Activated CD4-positive, alpha-beta T cell treated with anti-CD3 and anti-CD28 coated beads, Interleukin-2, amount 50 U/mL, for 16 hours (primary cell): ENCODE data around the gene PEX16.

Experiments
- DNase-seq: peaks from one replicate; pipeline ENCODE4 v3.0.0-alpha.2; 2020

Gene PEX16

GRCh38 chr11:45897556-45897955 lies 20.1 kb downstream of the PEX16 start:
- no peak for DNase-seq

GRCh38 chr11:45896422-45896984 lies 21.2 kb downstream of the PEX16 start:
- DNase-seq, result no peak

GRCh38 chr11:45895553-45896259 lies 22.0 kb downstream of the PEX16 start:
- no peak for DNase-seq

- no peak for DNase-seq
Measured at GRCh38 chr11:45894555-45895247, 23.0 kb downstream of the PEX16 start.

- DNase-seq, result no peak
Measured at GRCh38 chr11:45892856-45893255, 24.8 kb downstream of the PEX16 start.

DNA sequence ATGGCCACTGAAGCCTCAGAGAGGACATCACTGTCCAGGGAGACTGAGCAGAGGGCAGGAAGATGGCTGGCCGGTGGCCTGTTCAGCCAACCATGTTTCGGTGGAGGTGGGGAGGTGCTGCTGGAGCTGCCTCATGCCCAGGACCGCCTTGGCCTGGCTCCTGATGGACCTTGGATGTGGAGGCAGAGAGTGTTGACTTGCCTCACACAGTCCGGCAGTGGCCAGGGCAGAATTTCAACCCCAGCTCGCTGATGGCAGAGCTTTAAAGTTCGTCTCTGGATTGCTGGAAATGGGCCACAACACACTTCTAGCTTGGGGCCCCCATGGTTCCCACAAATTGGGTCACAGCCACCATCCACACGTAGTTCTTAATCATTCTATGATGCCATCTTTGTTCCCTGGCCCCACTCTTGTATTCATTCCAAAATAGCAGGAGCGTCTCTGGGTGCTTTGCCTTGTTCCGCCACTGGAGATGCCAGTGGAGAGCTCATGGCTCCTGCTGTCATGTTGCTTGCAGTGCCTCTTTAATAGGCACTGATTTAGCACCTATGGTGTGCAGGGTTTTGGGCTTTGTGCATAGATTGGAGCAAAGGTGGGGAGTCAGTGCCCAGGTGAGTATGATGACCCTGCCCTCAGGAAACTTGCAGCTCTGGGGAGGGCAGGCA lies 26.7 kb downstream of the PEX16 start:
- no peak for DNase-seq

DNA sequence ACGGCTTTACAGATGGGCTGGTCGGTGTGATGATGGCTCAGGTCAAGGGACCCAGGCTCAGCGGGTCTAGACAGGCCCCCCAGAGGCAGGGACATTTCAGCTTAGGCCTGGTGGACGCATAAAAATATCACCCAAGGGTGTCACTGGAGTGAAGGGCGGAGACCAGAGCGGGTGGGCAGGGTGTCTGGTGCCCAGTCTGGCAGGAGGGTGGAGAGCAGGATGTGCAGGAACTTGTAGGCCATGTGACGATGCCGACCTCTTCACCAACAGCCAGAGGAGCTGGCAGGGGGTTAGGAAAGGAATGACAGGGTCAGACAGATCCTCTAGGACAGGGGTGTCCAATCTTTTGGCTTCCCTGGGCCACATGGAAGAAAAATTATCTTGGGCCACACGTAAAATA lies 27.7 kb downstream of the PEX16 start:
- DNase-seq, result no peak

GRCh38 chr11:45889555-45889954 lies 28.1 kb downstream of the PEX16 start:
- DNase-seq, result no peak

GRCh38 chr11:45887587-45887986 lies 30.1 kb downstream of the PEX16 start:
- DNase-seq, result no peak

- DNase-seq, result no peak
Measured at GRCh38 chr11:45886816-45887520, 30.7 kb downstream of the PEX16 start.

DNA sequence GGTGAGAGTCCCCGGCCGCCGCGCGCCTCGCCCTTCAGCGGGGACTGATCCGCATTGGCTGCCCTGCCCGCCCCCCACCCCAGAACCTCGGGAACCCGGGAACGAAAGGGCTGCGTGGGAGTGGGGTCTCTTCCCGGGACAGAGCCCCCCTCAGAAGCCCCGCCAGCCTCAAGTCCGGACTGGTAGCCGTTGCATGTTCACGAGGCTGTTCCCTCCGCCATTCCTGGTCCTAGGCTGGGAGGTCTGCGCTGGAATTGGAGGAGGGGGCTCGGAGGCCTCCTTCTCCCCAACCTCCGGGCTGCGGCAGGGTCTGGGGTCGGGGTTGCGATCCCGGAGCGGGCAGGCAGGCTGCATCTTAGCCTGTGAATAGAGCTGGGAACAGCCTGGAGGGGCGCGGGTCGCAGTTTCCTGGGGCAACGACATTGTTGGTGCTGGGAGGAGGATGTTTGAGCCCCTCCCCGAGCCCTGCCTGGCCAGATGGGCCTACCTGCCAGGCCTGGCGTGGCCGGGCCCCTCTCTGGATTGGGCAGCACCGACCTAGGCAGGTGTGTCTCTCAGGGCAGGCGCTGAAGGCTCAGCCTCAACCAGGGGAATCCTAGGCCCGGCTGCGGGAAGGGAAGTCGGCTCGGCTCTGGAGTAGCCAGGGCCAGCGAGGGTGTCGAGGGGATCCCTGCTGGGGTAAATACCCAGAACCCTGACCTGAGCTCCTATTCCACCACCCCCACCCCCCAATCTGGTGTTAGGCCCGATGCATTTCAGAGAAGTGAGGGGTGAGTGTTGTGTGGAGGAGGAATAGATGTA lies 31.6 kb downstream of the PEX16 start:
- no peak for DNase-seq

DNA sequence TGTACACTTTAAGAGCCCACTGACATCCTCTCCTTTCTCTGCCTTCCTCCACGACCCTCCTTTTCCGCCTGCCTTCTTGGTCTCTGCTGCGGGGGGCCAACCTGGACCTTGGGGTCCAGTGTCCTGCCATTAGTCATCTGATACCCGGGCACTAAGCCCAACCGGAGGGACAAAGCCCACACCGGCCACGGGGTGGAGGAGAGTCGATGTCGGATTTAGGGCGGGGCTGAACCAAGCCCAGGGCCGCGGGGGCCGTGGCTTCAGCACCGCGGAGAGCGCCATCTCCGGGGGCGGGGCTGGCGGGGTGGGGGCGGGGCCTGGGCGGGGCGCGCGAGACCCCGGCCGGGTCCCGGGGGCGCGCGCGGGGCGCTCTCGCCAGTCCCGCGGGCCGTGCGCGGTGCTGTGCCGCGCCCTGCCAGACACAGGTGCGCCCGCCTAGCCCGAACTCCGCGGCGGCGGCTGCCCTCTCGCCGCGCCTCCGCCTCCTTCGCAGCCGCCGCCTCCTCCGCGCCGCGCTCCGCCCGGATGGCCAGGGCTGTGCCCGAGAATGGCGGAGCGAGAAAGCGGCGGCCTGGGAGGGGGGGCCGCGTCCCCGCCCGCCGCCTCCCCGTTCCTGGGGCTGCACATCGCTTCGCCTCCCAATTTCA lies 32.3 kb downstream of the PEX16 start, which contains the start of gene MAPK8IP1:
Gene MAPK8IP1 (plus strand): TSS at position 378 of the 647 bp plus-strand sequence. CDS start 170 bp downstream, at position 548.
- DNase-seq, result peak; percentile 35

DNA sequence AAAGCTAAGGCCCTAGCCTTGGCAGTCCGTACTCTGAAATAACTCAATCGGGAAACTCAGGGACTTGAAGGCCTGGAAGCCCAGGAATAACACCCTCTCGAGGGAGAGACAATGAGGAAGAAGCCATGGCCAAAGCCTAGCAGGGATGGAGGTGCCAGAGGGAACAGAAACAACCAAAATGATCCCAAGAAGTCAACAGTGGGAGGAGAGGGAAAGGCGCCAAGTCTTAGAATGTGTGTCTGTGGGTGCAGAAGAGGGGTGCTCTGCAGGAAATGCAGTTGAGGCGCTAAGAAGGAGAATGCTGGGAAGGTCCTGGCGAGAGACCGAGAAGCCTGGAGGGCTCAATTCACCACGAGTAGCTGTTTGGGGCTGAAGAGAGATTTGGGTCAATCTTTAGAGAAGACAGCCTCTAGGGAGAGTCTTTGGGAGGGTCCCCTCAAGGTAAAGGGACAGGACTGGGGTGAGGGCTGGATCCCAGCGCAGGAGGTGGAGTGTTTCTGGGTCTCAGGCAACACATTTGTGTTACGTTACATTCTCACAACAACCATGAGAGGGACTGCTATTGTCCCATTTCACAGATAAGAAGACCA lies 33.0 kb downstream of the PEX16 start:
- DNase-seq, result no peak

DNA sequence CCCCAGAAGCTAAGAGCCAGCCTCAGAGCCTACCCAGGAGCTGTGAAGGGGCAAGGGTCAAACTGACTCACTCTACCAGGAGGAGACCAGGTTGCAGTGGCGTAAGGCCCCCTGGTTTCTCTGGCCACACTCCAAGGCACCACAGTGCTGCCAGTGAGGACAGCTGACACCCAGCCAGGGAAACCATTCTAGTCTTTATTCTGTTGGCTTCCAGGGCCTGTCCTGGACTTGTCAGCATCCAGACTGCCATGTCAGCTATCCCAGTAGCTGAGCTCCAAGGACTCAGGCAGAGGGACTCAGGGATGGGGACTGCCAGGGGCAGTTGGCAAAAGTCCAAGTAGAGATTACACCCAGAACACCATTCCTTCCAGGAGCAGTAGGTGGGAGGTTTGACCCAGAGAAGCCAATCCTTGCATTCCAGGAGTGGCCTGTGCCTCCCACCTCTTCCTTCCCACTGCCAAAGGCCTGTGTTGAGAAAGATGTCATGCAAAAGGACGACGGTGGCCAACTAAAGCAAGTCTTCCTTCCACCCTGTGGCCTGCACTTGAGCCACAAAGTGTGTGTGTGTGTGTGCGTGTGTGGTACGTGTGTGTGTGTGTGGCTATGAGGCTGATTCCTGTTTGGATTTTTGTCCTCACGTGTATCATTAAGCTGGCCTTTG lies 35.8 kb downstream of the PEX16 start:
- DNase-seq, result no peak

GRCh38 chr11:45880772-45881570 lies 36.7 kb downstream of the PEX16 start:
- no peak for DNase-seq

- DNase-seq, result no peak
Measured at GRCh38 chr11:45879803-45880686, 37.6 kb downstream of the PEX16 start.

GRCh38 chr11:45877845-45878244 lies 39.8 kb downstream of the PEX16 start:
- no peak for DNase-seq

DNA sequence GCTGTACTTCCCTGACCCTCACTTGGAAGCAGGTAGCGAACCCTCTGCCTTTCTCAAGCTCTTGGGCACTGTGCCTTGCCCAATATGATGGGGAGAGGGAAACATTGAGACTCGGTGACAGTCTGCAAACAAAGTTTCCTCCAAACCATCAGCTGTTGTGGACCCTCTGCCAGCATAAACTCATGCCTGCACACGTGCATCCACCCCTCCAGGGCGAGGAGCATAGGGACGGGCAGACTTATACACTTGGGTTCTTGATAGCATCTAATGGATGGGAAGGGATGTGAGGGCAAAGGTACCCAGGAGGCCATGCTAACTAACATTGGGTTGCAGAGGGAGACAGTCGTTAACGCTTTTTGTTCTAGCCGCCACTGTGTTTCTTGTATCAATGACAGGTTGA lies 40.5 kb downstream of the PEX16 start:
- no peak for DNase-seq

DNA sequence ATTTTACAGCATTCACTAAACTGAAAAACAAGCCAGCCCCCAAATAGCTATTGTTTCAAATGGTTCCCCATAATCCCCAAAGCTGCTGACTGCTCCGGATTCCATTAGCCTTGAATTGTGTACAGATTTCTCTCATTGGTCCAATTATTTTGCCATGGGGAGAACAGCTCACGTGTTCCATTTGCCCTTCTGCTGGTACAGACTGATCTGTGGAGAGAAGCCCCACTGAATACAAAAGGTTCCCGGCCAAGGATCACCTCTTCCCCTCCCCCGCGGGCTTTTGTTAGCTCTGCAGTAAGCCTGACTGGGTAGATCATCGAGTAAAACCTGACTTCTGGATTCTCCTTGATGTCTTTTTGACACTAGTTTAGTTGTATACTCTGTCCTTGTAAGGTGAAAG lies 41.3 kb downstream of the PEX16 start:
- no peak for DNase-seq
